Measurements from ENCODE around the gene ACY1.

DNA sequence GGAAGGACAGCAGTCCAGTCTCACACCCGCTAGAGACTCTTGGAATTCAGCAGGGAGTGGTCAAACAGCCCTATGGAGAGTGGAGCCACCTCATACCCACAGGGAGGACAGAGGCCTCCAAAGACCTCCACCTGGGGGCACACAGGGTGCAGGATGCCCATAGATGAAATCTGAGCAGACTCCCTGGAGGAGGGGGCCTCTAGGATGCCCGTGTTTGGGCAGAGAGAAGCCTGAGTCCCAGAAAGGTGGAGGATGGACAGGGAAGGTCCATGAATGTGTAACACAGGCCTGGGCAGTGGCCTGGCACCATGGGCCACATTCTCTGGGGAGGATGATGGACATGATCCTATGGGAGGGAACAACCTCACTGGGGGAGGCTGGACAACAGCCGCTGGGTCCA is 51.3 kb downstream of the ACY1 start:
- TF ChIP-seq REST (IDR thresholded peaks at IDR 0.05; ENCODE audit: insufficient replicate concordance, low read depth) (no peak), POLR2AphosphoS5 (IDR thresholded peaks at IDR 0.05; ENCODE audit: low read depth) (no peak), SPI1 (IDR thresholded peaks at IDR 0.05; ENCODE audit: borderline replicate concordance, low read depth) (no peak)
- TF ChIP-seq, protein P1, sequence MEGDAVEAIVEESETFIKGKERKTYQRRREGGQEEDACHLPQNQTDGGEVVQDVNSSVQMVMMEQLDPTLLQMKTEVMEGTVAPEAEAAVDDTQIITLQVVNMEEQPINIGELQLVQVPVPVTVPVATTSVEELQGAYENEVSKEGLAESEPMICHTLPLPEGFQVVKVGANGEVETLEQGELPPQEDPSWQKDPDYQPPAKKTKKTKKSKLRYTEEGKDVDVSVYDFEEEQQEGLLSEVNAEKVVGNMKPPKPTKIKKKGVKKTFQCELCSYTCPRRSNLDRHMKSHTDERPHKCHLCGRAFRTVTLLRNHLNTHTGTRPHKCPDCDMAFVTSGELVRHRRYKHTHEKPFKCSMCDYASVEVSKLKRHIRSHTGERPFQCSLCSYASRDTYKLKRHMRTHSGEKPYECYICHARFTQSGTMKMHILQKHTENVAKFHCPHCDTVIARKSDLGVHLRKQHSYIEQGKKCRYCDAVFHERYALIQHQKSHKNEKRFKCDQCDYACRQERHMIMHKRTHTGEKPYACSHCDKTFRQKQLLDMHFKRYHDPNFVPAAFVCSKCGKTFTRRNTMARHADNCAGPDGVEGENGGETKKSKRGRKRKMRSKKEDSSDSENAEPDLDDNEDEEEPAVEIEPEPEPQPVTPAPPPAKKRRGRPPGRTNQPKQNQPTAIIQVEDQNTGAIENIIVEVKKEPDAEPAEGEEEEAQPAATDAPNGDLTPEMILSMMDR (IDR thresholded peaks at IDR 0.05; ENCODE audit: insufficient read depth, low read length): no peak
